ENCODE results near the gene CNPY4.

CNPY4 gene

DNA sequence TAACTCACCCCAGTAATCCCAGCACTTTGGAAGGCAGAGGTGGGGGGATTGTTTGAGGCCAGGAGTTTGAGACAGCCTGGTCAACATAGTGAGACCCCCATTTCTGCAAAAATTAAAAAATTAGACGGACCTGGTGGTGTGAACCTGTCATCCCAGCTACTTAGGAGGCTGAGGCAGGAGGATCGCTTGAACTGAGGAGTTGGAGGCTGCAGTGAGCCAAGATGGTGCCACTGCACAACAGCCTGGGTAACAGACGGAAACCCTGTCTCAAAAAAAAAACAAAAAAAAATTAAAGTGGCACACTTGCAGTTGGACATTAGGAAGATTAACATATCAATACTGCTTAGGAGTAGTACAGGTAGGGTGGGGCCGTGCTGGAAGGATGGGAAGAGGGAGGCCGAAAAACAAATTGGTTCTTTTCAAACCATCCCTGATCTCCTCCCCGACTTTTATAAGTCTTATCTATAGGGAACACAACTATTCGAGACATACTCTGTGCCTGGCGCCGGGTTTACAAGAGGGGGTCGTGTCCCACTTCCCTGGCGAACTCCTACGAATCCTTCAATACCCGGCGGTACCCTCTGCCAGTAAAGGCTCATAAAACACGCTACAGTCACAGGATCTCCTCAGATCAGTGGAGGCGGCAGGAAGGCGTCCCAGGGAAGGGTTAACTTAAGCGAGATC is 904 bp upstream of the CNPY4 start:
- DNase-seq (ENCODE audit: low read depth): no peak
- no peak for TF ChIP-seq CTCF (IDR thresholded peaks at IDR 0.05; ENCODE audit: insufficient read depth, low read depth, low read length, missing control alignments)
- H3K4me3 ChIP-seq (ENCODE audit: low read length): peak overlapping the region; percentile 90

DNA sequence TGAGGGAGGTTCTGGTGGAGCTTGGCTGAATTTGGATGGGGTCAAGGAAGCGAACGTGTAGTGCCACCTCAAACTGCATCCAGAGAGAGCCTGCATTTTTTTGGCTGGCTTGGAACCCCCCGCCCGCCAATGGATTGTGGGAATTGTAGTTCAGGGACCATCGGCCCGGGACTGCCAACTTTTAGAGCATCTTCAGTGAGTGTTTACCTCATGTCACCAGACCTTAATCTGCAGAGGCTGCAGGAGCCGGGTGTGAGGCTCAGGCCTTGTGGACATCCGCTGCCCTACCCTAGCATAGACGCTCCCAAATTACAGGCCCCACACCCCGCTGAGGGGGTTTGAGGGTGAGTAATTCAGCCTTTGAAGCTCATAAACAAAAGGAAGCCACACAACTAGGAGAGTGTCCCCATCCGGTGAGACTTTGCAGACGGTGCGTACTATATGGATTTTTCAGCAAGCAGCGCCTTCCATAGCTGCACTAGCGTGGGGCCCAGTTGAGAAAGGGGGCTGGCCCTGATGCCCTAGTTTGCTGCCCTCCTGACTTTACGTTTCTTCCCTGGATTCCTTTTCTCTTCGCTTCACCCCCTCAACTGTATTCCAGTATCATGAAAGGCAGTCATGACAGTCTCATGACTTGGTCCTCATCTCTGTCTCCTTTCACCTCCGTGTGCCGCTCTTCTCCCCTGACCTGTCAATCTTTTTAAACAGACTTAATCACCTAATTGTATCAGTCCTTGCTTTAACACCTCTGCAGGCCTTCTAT is 717 bp downstream of the CNPY4 start:
- peak; percentile 42 for DNase-seq (ENCODE audit: low read depth)
- H3K4me3 ChIP-seq (ENCODE audit: low read length): peak overlapping the region; percentile 90
- TF ChIP-seq CTCF (IDR thresholded peaks at IDR 0.05; ENCODE audit: insufficient read depth, low read depth, low read length, missing control alignments): no peak

GRCh38 chr7:100120733-100121036 is 1.3 kb downstream of the CNPY4 start:
- no peak for DNase-seq (ENCODE audit: low read depth)

GRCh38 chr7:100122067-100122466 is 2.6 kb downstream of the CNPY4 start:
- TF ChIP-seq CTCF (IDR thresholded peaks at IDR 0.05; ENCODE audit: insufficient read depth, low read depth, low read length, missing control alignments): no peak
- peak; percentile 46 for DNase-seq (ENCODE audit: low read depth)
- no peak overlapping the region for H3K4me3 ChIP-seq (ENCODE audit: low read length)

More at GRCh38 chr7:100120733-100121036, 1.3 kb downstream of the CNPY4 start:
- TF ChIP-seq CTCF (IDR thresholded peaks at IDR 0.05; ENCODE audit: insufficient read depth, low read depth, low read length, missing control alignments): no peak
- H3K4me3 ChIP-seq (ENCODE audit: low read length): no peak overlapping the region

GRCh38 chr7:100122568-100122967 is 3.1 kb downstream of the CNPY4 start:
- H3K4me3 ChIP-seq (ENCODE audit: low read length): no peak overlapping the region
- TF ChIP-seq CTCF (IDR thresholded peaks at IDR 0.05; ENCODE audit: insufficient read depth, low read depth, low read length, missing control alignments): no peak
- DNase-seq (ENCODE audit: low read depth): no peak

DNA sequence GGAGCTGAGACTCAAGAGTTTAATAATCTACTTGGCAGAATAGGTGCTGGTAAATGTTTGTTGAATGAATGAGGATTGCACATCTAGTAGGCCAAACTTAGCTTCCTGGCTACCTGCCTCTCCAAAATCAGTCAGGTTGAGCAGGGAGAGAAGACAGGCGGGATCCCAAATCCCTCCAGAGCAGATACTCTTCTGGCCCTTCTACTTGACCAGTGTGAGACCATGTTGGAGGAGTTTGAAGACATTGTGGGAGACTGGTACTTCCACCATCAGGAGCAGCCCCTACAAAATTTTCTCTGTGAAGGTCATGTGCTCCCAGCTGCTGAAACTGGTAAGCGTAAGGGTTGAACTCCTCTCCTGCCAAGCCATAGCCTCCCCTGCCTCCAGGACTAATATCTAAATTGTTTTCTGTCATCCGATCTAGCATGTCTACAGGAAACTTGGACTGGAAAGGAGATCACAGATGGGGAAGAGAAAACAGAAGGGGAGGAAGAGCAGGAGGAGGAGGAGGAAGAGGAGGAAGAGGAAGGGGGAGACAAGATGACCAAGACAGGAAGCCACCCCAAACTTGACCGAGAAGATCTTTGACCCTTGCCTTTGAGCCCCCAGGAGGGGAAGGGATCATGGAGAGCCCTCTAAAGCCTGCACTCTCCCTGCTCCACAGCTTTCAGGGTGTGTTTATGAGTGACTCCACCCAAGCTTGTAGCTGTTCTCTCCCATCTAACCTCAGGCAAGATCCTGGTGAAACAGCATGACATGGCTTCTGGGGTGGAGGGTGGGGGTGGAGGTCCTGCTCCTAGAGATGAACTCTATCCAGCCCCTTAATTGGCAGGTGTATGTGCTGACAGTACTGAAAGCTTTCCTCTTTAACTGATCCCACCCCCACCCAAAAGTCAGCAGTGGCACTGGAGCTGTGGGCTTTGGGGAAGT is 5.1 kb downstream of the CNPY4 start:
- H3K4me3 ChIP-seq (ENCODE audit: low read length): no peak overlapping the region
- TF ChIP-seq CTCF (IDR thresholded peaks at IDR 0.05; ENCODE audit: insufficient read depth, low read depth, low read length, missing control alignments): no peak
- no peak for DNase-seq (ENCODE audit: low read depth)
